NB4 (cell line): ENCODE results near the gene FAXDC2.
A peak's percentile ranks its signal among the peaks of the same experiment; 100 is the strongest.

Experiments used
- DNase-seq: peaks from one replicate; pipeline ENCODE4 v3.0.0; 2010; ENCODE audit warnings: low read depth
- H3K4me3 ChIP-seq: one replicate; pipeline ENCODE4 v1.5.1; 2011; ENCODE audit warnings: mild to moderate bottlenecking, low read depth, low read length, moderate library complexity
- CTCF ChIP-seq: IDR thresholded peaks from one replicate; pipeline ENCODE4 v1.5.1; 2012; ENCODE audit warnings: low read depth, low read length
- MAX ChIP-seq: IDR thresholded peaks from 2 replicates; pipeline ENCODE4 v1.6.1; 2011; ENCODE audit warnings: low read depth, low read length
- MYC ChIP-seq: IDR thresholded peaks from 2 replicates; pipeline ENCODE4 v1.6.1; 2011; ENCODE audit warnings: low read depth, low read length
- POLR2A ChIP-seq: IDR thresholded peaks from 2 replicates; pipeline ENCODE4 v1.6.1; 2011; ENCODE audit warnings: mild to moderate bottlenecking; ENCODE audit not compliant: insufficient read length; ENCODE audit errors: extremely low read depth

FAXDC2 gene

GRCh38 chr5:154860123-154860522 is 9.7 kb upstream of the FAXDC2 start:
- H3K4me3 ChIP-seq: peak overlapping the region; percentile 99
- DNase-seq: peak; percentile 80
- TF ChIP-seq MAX: no peak
- TF ChIP-seq MYC: no peak
- TF ChIP-seq CTCF: no peak
- no peak for TF ChIP-seq POLR2A

GRCh38 chr5:154858972-154859871 is 8.8 kb upstream of the FAXDC2 start:
- peak; percentile 82 for DNase-seq
- peak overlapping the region; percentile 99 for H3K4me3 ChIP-seq
- no peak for TF ChIP-seq MYC
- peak; percentile 11; the same call in 1 of the 2 replicates for TF ChIP-seq MAX

GRCh38 chr5:154858297-154858971 is 8.0 kb upstream of the FAXDC2 start, which contains the start of gene CNOT8:
TSS of gene CNOT8 (plus strand) at chr5:154858627. CDS start at chr5:154863279, 4,652 bp downstream.
- H3K4me3 ChIP-seq: peak within 1 kb of the TSS; percentile 99
- peak; percentile 99 for DNase-seq
- peak; percentile 76 for TF ChIP-seq MAX
- TF ChIP-seq POLR2A: peak; percentile 88
- peak; percentile 72 for TF ChIP-seq MYC
- no peak for TF ChIP-seq CTCF

GRCh38 chr5:154857530-154858296 is 7.3 kb upstream of the FAXDC2 start:
- peak overlapping the region; percentile 99 for H3K4me3 ChIP-seq
- DNase-seq: peak; percentile 93
- no peak for TF ChIP-seq CTCF
- TF ChIP-seq MAX: peak; percentile 70
- TF ChIP-seq MYC: peak; percentile 91

- no peak for DNase-seq
- no peak overlapping the region for H3K4me3 ChIP-seq
- TF ChIP-seq CTCF (no peak), POLR2A (no peak), MAX (no peak), MYC (no peak)
These were observed 948 bp upstream of the FAXDC2 start for GRCh38 chr5:154851351-154851750.
